GM23248 (cell line): ENCODE results near the gene SPRED3. TPM values are rescaled to one million over a fixed set of nuclear protein-coding genes. Genes with fewer than 3 reads are reported as not detected.
A peak's percentile ranks its signal among the peaks of the same experiment; 100 is the strongest.

Source experiments
- DNase-seq: peaks from one replicate; pipeline ENCODE4 v3.0.0-alpha.2; 2015
- H2AFZ ChIP-seq: fragments of 200-600 bp; sonication (generic); 2 replicates; pipeline ENCODE4 v1.6.1; 2016; ENCODE audit warnings: antibody characterized with exemption
- H3F3A ChIP-seq: fragments of 200-600 bp; sonication (generic); 2 replicates; pipeline ENCODE4 v1.6.1; 2016; ENCODE audit warnings: mild to moderate bottlenecking, antibody characterized with exemption, mixed run types; ENCODE audit not compliant: insufficient read depth
- H3K27ac ChIP-seq: fragments of 200-600 bp; sonication (generic); 2 replicates; pipeline ENCODE4 v1.5.1; 2016; ENCODE audit warnings: mild to moderate bottlenecking
- H3K27me3 ChIP-seq: fragments of 200-600 bp; sonication (generic); replicated peaks from 2 replicates; pipeline ENCODE4 v1.6.1; 2016; ENCODE audit warnings: mild to moderate bottlenecking; ENCODE audit not compliant: insufficient read depth
- H3K36me3 ChIP-seq: fragments of 200-600 bp; sonication (generic); 2 replicates; pipeline ENCODE4 v1.6.1; 2016; ENCODE audit warnings: low read depth, mild to moderate bottlenecking
- H3K4me1 ChIP-seq: fragments of 200-600 bp; sonication (generic); 2 replicates; pipeline ENCODE4 v1.6.1; 2016; ENCODE audit warnings: mild to moderate bottlenecking; ENCODE audit not compliant: insufficient read depth
- H3K4me2 ChIP-seq: fragments of 200-600 bp; sonication (generic); one replicate; pipeline ENCODE4 v1.6.1; 2016; ENCODE audit warnings: mild to moderate bottlenecking; ENCODE audit not compliant: unreplicated experiment
- H3K4me3 ChIP-seq: fragments of 200-600 bp; sonication (generic); 2 replicates; pipeline ENCODE4 v1.5.1; 2016; ENCODE audit warnings: mild to moderate bottlenecking
- H3K79me2 ChIP-seq: fragments of 200-600 bp; sonication (generic); 2 replicates; pipeline ENCODE4 v1.6.1; 2016; ENCODE audit warnings: mild to moderate bottlenecking; ENCODE audit not compliant: insufficient read depth
- H3K9ac ChIP-seq: fragments of 200-600 bp; sonication (generic); 2 replicates; pipeline ENCODE4 v1.6.1; 2016; ENCODE audit warnings: mild to moderate bottlenecking
- H3K9me2 ChIP-seq: fragments of 200-600 bp; sonication (generic); 2 replicates; pipeline ENCODE4 v1.6.1; 2016; ENCODE audit warnings: mixed run types, mild to moderate bottlenecking, moderate library complexity; ENCODE audit not compliant: insufficient read depth
- H3K9me3 ChIP-seq: fragments of 200-600 bp; sonication (generic); one replicate; pipeline ENCODE4 v1.6.1; 2017; ENCODE audit warnings: low read depth
- H4K20me1 ChIP-seq: fragments of 200-600 bp; sonication (generic); 2 replicates; pipeline ENCODE4 v1.6.0; 2016; ENCODE audit not compliant: insufficient read depth
- EZH2 ChIP-seq: fragments of 200-600 bp; sonication (generic); IDR thresholded peaks from 2 replicates; pipeline ENCODE4 v1.6.1; 2018; ENCODE audit warnings: antibody characterized with exemption, mild to moderate bottlenecking; ENCODE audit not compliant: insufficient read depth, poor library complexity, severe bottlenecking
- EZH2phosphoT487 ChIP-seq: fragments of 200-600 bp; sonication (generic); IDR thresholded peaks from 2 replicates; pipeline ENCODE4 v1.6.1; 2018; ENCODE audit warnings: antibody characterized with exemption, moderate library complexity, mild to moderate bottlenecking, low read depth; ENCODE audit not compliant: insufficient read depth
- WGBS, 2 experiments: methylation state at CpG; one replicate each; pipeline ENCODE4 v1.1.6; 2015 to 2017; ENCODE audit warnings: low lambda C conversion rate in 2 of 2, low coverage in 1 of 2; ENCODE audit errors: missing lambda C conversion rate in 2 of 2; 5-methylcytosine and 5-hydroxymethylcytosine counted together
- in situ Hi-C: fragments of 300-500 bp; cut with MboI; formaldehyde crosslinking; loops from 2 replicates; pipeline ENCODE4 v1.15.0; 2020
- polyA plus RNA-seq: library from polyadenylated mRNA; unstranded; fragments of >200 nt; fragmentation: Nextera tagmentation; extraction: Ambion mirVana; gene quantifications from 2 replicates; pipeline ENCODE4 v1.2.1, GENCODE V29; 2016
- total RNA-seq: library from RNA; depleted of rRNA; stranded (reverse); fragments of >200 nt; shearing (Covaris generic); gene quantifications from 2 replicates; pipeline ENCODE4 v1.2.3, GENCODE V29; 2014

Gene SPRED3
- total and polyA plus RNA-seq, 2 experiments from 2014 or later = 1.8 to 2.1 TPM

DNA sequence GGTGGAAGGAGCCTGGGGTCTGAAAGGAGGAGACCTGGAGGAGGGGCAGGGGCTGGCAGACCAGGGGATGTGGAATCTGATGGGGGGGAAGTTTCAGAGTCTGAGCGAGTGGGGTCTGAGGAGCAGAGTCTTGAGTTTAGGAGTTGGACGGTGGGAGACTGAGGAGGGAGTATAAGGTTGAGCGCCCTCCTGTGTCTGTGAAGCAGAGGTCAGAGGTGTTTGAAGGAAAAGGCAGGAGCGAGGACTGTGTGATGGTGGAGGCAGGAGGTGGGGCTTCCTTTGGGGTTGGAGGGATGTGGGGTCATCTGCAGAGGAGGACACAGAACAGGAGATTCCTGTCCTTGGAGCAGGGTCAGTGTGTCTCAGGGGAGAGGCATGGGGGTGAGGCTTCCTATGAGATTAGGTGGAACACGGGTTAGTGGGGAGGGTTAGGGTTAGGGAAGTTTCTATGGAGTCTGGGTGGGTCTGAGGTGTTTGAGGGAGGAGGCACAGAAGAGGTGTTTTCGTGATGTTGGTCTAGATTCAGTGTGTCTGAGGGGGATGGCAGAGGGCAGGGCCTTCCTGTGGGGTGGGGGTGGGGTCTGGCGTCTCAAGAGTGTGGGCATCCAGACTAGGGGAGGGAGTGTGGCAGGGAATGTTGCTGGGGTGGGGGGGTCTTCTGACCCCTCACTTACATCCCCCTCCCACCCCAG is 53.3 kb downstream of the SPRED3 start:
- Histone ChIP-seq H3K27me3 (0 out of 2 replicates have a peak, but pooled peaks cover 8% of the 10 kb centered on the region), H3K9ac (no peak overlapping the region), H3K9me3 (no peaks in the 10 kb centered on the region), H4K20me1 (no peaks in the 10 kb centered on the region), H3K4me1 (no peaks in the 10 kb centered on the region), H3K9me2 (no peaks in the 10 kb centered on the region), H3K36me3 (no peaks in the 10 kb centered on the region), H2AFZ (no peak overlapping the region), H3F3A (no peaks in the 10 kb centered on the region), H3K4me2 (no peak overlapping the region), H3K4me3 (no peak overlapping the region), H3K79me2 (no peaks in the 10 kb centered on the region), H3K27ac (no peak overlapping the region)
- WGBS, 2 experiments = 19% methylated on average over 5 to 7 of the region's 7 CpGs
- no peak for TF ChIP-seq EZH2phosphoT487
- in situ Hi-C loops = no loop called here
- peak; percentile 13 for DNase-seq

GRCh38 chr19:38442736-38443135 is 54.2 kb downstream of the SPRED3 start:
- TF ChIP-seq EZH2phosphoT487 = no peak
- no peak for TF ChIP-seq EZH2
- Histone ChIP-seq H3K27ac (no peak overlapping the region), H3K36me3 (no peaks in the 10 kb centered on the region), H3K9me2 (no peaks in the 10 kb centered on the region), H3K27me3 (no peaks in the 10 kb centered on the region), H3K79me2 (no peaks in the 10 kb centered on the region), H3K4me1 (no peaks in the 10 kb centered on the region), H3K9me3 (no peaks in the 10 kb centered on the region), H2AFZ (no peak overlapping the region), H3K4me3 (no peak overlapping the region), H3F3A (no peaks in the 10 kb centered on the region), H3K9ac (no peak overlapping the region), H4K20me1 (no peaks in the 10 kb centered on the region), H3K4me2 (no peak overlapping the region)
- in situ Hi-C loops = no loop called here
- DNase-seq = no peak
- 72 to 73% methylated on average over 8 to 9 of the region's 9 CpGs for WGBS, 2 experiments

- in situ Hi-C loops = no loop called here
- H3K9me3 ChIP-seq = no peaks in the 10 kb centered on the region
- H3K4me2 ChIP-seq = no peak overlapping the region
- no peak overlapping the region for H3K27ac ChIP-seq
- no peaks in the 10 kb centered on the region for H3K36me3 ChIP-seq
- H3K4me3 ChIP-seq = no peak overlapping the region
- H3K27me3 ChIP-seq = no peaks in the 10 kb centered on the region
- no peaks in the 10 kb centered on the region for H3K79me2 ChIP-seq
- H3K9me2 ChIP-seq = no peaks in the 10 kb centered on the region
- DNase-seq = no peak
- no peak overlapping the region for H3K9ac ChIP-seq
- TF ChIP-seq EZH2 = no peak
- no peak for TF ChIP-seq EZH2phosphoT487
- no peaks in the 10 kb centered on the region for H3K4me1 ChIP-seq
- no peak overlapping the region for H2AFZ ChIP-seq
- H3F3A ChIP-seq = no peaks in the 10 kb centered on the region
- WGBS, 2 experiments = 61 to 66% methylated on average over 14 to 15 of the region's 15 CpGs
- H4K20me1 ChIP-seq = no peaks in the 10 kb centered on the region
These were observed 55.0 kb downstream of the SPRED3 start for GRCh38 chr19:38443458-38443999.

- Histone ChIP-seq H3K4me1 (no peaks in the 10 kb centered on the region), H3K4me3 (no peak overlapping the region), H3F3A (no peaks in the 10 kb centered on the region), H3K9ac (no peak overlapping the region), H3K9me3 (no peaks in the 10 kb centered on the region), H3K27me3 (0 out of 2 replicates have a peak, but pooled peaks cover under 1% of the 10 kb centered on the region), H4K20me1 (no peaks in the 10 kb centered on the region), H3K27ac (no peak overlapping the region), H2AFZ (no peak overlapping the region), H3K79me2 (no peaks in the 10 kb centered on the region), H3K9me2 (no peaks in the 10 kb centered on the region), H3K4me2 (no peak overlapping the region), H3K36me3 (no peaks in the 10 kb centered on the region)
- no peak for DNase-seq
- WGBS, 2 experiments = 70 to 74% methylated on average over 7 of the region's 7 CpGs
- no peak for TF ChIP-seq EZH2
- no peak for TF ChIP-seq EZH2phosphoT487
- in situ Hi-C loops = no loop called here
These were observed 55.5 kb downstream of the SPRED3 start for GRCh38 chr19:38444026-38444425.
